IMR-90 (cell line): ENCODE measurements around the gene PXYLP1. TPM values are rescaled to one million over a fixed set of nuclear protein-coding genes. Genes with fewer than 3 reads are reported as not detected.

Experiments
- ATAC-seq: fragments of 200-7000 bp; cut with Tn5 transposase; 2 replicates; pipeline ENCODE4 v1.9.1; 2020; ENCODE audit warnings: low read depth, mild to moderate bottlenecking, moderate library complexity
- BruUV-seq: library from RNA; stranded (reverse); fragments of 400-500 nt; replicated peaks from 2 replicates; lab custom pipeline; 2021; lab: Mats Ljungman, UMichigan
- CTCF ChIA-PET: fragments of 300-600 bp; formaldehyde crosslinking; extraction: SDS; loops from one replicate; lab custom pipeline; 2021; ENCODE audit warnings: antibody characterized with exemption; lab: Yijun Ruan, JAX
- POLR2A ChIA-PET: fragments of 300-600 bp; sonication (Branson Sonifier 250); formaldehyde crosslinking; loops from one replicate; lab custom pipeline; 2022; ENCODE audit warnings: antibody characterized with exemption; ENCODE audit not compliant: unreplicated experiment; lab: Charles Lee
- DNase-seq: peaks from one replicate; pipeline ENCODE4 v3.0.0; 2013
- H2AFZ ChIP-seq: replicated peaks from 2 replicates; pipeline ENCODE3; 2013; ENCODE audit warnings: low read length, mild to moderate bottlenecking; ENCODE audit not compliant: poor library complexity
- H2AK5ac ChIP-seq: 2 replicates; pipeline ENCODE4 v1.6.1; 2013; ENCODE audit warnings: low read depth, low read length, inconsistent platforms
- H2AK9ac ChIP-seq: replicated peaks from 2 replicates; pipeline ENCODE3; 2013; ENCODE audit warnings: mild to moderate bottlenecking, low read depth, low read length, moderate library complexity; ENCODE audit not compliant: poor library complexity
- H2BK120ac ChIP-seq: 2 replicates; pipeline ENCODE4 v1.6.1; 2013; ENCODE audit warnings: low read depth, low read length, inconsistent platforms
- H2BK15ac ChIP-seq: 3 replicates; pipeline ENCODE4 v1.6.1; 2013; ENCODE audit warnings: low read depth, low read length, inconsistent platforms
- H2BK20ac ChIP-seq: 2 replicates; pipeline ENCODE4 v1.6.1; 2013; ENCODE audit warnings: low read depth, mild to moderate bottlenecking, inconsistent platforms, low read length, moderate library complexity
- H2BK5ac ChIP-seq: 2 replicates; pipeline ENCODE4 v1.6.1; 2013; ENCODE audit warnings: mild to moderate bottlenecking, low read depth, low read length, inconsistent platforms; ENCODE audit not compliant: poor library complexity, severe bottlenecking
- H3K14ac ChIP-seq: replicated peaks from 2 replicates; pipeline ENCODE4 v1.6.1; 2013; ENCODE audit warnings: low read depth, low read length, inconsistent platforms
- H3K18ac ChIP-seq: 2 replicates; pipeline ENCODE4 v1.6.1; 2013; ENCODE audit warnings: low read depth, low read length, control low read depth
- H3K23ac ChIP-seq: 2 replicates; pipeline ENCODE4 v1.6.1; 2013; ENCODE audit warnings: low read depth, low read length, inconsistent platforms
- H3K27ac ChIP-seq: 2 replicates; pipeline ENCODE4 v1.5.1; 2013; ENCODE audit warnings: mild to moderate bottlenecking, control low read depth, low read length; ENCODE audit not compliant: insufficient read depth
- H3K27me3 ChIP-seq: 2 replicates; pipeline ENCODE4 v1.6.1; 2013; ENCODE audit warnings: low read length; ENCODE audit not compliant: control insufficient read depth, insufficient read depth
- H3K36me3 ChIP-seq: 2 replicates; pipeline ENCODE4 v1.6.1; 2013; ENCODE audit warnings: low read length, mixed read lengths; ENCODE audit not compliant: control insufficient read depth, insufficient read depth
- H3K4ac ChIP-seq: 2 replicates; pipeline ENCODE4 v1.6.1; 2013; ENCODE audit warnings: low read depth, low read length, inconsistent platforms
- H3K4me1 ChIP-seq: 2 replicates; pipeline ENCODE4 v1.6.1; 2013; ENCODE audit warnings: low read length, mixed read lengths; ENCODE audit not compliant: control insufficient read depth, insufficient read depth
- H3K4me2 ChIP-seq: 2 replicates; pipeline ENCODE4 v1.6.1; 2013; ENCODE audit warnings: low read depth, mild to moderate bottlenecking, control low read depth, low read length, moderate library complexity
- H3K4me3 ChIP-seq: 2 replicates; pipeline ENCODE4 v1.5.1; 2013; ENCODE audit warnings: low read depth, mild to moderate bottlenecking, control low read depth, low read length, moderate library complexity; ENCODE audit not compliant: insufficient read depth
- H3K56ac ChIP-seq: 2 replicates; pipeline ENCODE4 v1.6.1; 2013; ENCODE audit warnings: low read length, inconsistent platforms; ENCODE audit not compliant: insufficient read depth; ENCODE audit errors: extremely low read depth
- H3K79me1 ChIP-seq, 2 experiments: 2 replicates each; pipeline ENCODE4 v1.6.1; 2013; ENCODE audit warnings: low read length in 2 of 2, inconsistent platforms in 1 of 2, low read depth in 1 of 2
- H3K9ac ChIP-seq: 2 replicates; pipeline ENCODE4 v1.6.1; 2013; ENCODE audit warnings: low read depth, low read length, control low read depth
- H3K9me1 ChIP-seq: 2 replicates; pipeline ENCODE4 v1.6.1; 2013; ENCODE audit warnings: low read length, inconsistent platforms; ENCODE audit not compliant: insufficient read depth
- H3K9me3 ChIP-seq: 2 replicates; pipeline ENCODE4 v1.6.1; 2013; ENCODE audit warnings: low read length; ENCODE audit not compliant: control insufficient read depth, insufficient read depth
- H4K20me1 ChIP-seq: 2 replicates; pipeline ENCODE4 v1.6.1; 2013; ENCODE audit warnings: low read length, inconsistent platforms; ENCODE audit not compliant: insufficient read depth
- H4K5ac ChIP-seq: 2 replicates; pipeline ENCODE4 v1.6.1; 2013; ENCODE audit warnings: mild to moderate bottlenecking, low read depth, low read length, control low read depth
- H4K8ac ChIP-seq, 2 experiments: 2 replicates each; pipeline ENCODE4 v1.6.1; 2013; ENCODE audit warnings: low read depth in 2 of 2, low read length in 2 of 2, control low read depth in 1 of 2, inconsistent platforms in 1 of 2
- H4K91ac ChIP-seq: 2 replicates; pipeline ENCODE4 v1.6.1; 2013; ENCODE audit warnings: low read depth, low read length, inconsistent platforms; ENCODE audit not compliant: insufficient read depth
- FOS ChIP-seq: fragments of 150-350 bp; IDR thresholded peaks from 2 replicates; pipeline ENCODE4 v1.6.1; 2016; ENCODE audit warnings: low read depth, low read length
- MAZ ChIP-seq: IDR thresholded peaks from 2 replicates; pipeline ENCODE4 v1.6.1; 2012; ENCODE audit warnings: low read depth, mild to moderate bottlenecking, low read length, improper control_type of control experiment, moderate library complexity, borderline replicate concordance
- MXI1 ChIP-seq: IDR thresholded peaks from 2 replicates; pipeline ENCODE4 v1.6.1; 2012; ENCODE audit warnings: low read depth, mild to moderate bottlenecking, low read length, moderate library complexity, borderline replicate concordance
- NFE2L2 ChIP-seq: fragments of 150-350 bp; IDR thresholded peaks from 2 replicates; pipeline ENCODE4 v1.6.1; 2016; ENCODE audit warnings: low read depth, mild to moderate bottlenecking, low read length
- POLR2A ChIP-seq: IDR thresholded peaks from 2 replicates; pipeline ENCODE4 v1.6.1; 2012; ENCODE audit warnings: mild to moderate bottlenecking, low read depth, low read length
- RCOR1 ChIP-seq: IDR thresholded peaks from 2 replicates; pipeline ENCODE4 v1.6.1; 2012; ENCODE audit warnings: mild to moderate bottlenecking, low read length, improper control_type of control experiment; ENCODE audit not compliant: insufficient replicate concordance
- RFX5 ChIP-seq: IDR thresholded peaks from 2 replicates; pipeline ENCODE4 v1.8.0; 2012; ENCODE audit warnings: low read depth, mild to moderate bottlenecking, low read length, moderate library complexity
- SMC3 ChIP-seq: fragments of 150-350 bp; IDR thresholded peaks from 2 replicates; pipeline ENCODE4 v1.6.1; 2016; ENCODE audit warnings: low read depth, mild to moderate bottlenecking, antibody characterized with exemption, low read length, moderate library complexity
- WGBS, 2 experiments: methylation state at CpG; one replicate each; pipeline versions ENCODE4 v1.1.5 to v1.1.7; 2013; ENCODE audit warnings: missing lambda C conversion rate in 2 of 2; ENCODE audit not compliant: insufficient read length in 1 of 2; ENCODE audit errors: extremely low coverage in 2 of 2; 5-methylcytosine and 5-hydroxymethylcytosine counted together
- dilution Hi-C: fragments of 300-500 bp; cut with HindIII; formaldehyde crosslinking; loops from one replicate; pipeline ENCODE4 v1.14.3; 2018; ENCODE audit warnings: low sequenced_read_pairs; ENCODE audit not compliant: unreplicated experiment
- in situ Hi-C: fragments of 300-500 bp; cut with MboI; formaldehyde crosslinking; loops from 3 replicates; pipeline ENCODE4 v1.14.3; 2019; ENCODE audit warnings: low sequenced_read_pairs, inconsistent platforms, mixed read lengths
- intact Hi-C: fragments of 100-400 bp; cut with micrococcal nuclease; formaldehyde crosslinking; loops from 2 replicates; pipeline ENCODE4 v1.10.0; 2022
- polyA plus RNA-seq, 3 experiments: library from polyadenylated mRNA; depleted of rRNA; stranded (reverse); fragments of >200 nt; gene quantifications; 2 replicates each; pipeline ENCODE4 v1.2.3, GENCODE V29; 2012; ENCODE audit warnings: low replicate concordance in 1 of 3
- total RNA-seq: library from RNA; depleted of rRNA; stranded (reverse); fragments of >200 nt; gene quantifications from 2 replicates; pipeline ENCODE4 v1.2.3, GENCODE V29; 2012

PXYLP1 gene
- total and polyA plus RNA-seq, 2 of the 4 experiments (the other 2 are of a cell fraction), result 11.7 to 15.6 TPM

DNA sequence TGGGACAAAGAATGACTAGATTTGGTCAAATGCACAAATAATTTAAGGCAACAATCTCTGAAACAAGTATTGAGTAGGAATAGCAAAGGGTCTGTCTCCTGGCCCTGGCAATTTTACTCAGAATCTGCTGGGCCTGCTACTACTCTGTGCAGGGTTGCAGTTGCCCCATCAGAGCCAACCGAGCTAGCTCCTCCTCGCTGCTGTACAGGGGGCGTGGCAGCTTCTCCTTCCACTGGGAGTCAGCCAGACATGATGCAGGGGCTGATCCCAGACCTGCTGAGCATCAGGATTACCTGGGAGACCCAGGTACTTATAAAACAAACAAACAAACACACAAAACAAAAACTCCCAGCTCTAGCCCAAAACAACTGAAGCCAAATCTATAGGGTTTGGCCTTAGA lies 30.5 kb upstream of the PXYLP1 start:
- no peak overlapping the region for H3K56ac ChIP-seq
- no peaks in the 10 kb centered on the region for H4K20me1 ChIP-seq
- no peak overlapping the region for H2AFZ ChIP-seq
- no peak overlapping the region for H4K8ac ChIP-seq
- H2BK15ac ChIP-seq, result no peak overlapping the region
- no peak overlapping the region for H2BK20ac ChIP-seq
- H3K27ac ChIP-seq, result no peak overlapping the region
- ChIA-PET CTCF (interaction anchor here (0.6 kb wide), 1 partner anchor 178 kb away, joined by 6 read pairs; no protein-coding TSS in a partner anchor), POLR2A (no interaction called here)
- H3K4me2 ChIP-seq, result no peak overlapping the region
- H2BK120ac ChIP-seq, result no peak overlapping the region
- BruUV-seq, result no TSS peak
- no peak overlapping the region for H3K9ac ChIP-seq
- H3K4me1 ChIP-seq, result no peaks in the 10 kb centered on the region
- dilution Hi-C loops (no loop called here), in situ Hi-C loops (no loop called here), intact Hi-C loops (no loop called here)
- H2BK5ac ChIP-seq, result no peak overlapping the region
- no peak overlapping the region for H2AK9ac ChIP-seq
- DNase-seq (no peak), ATAC-seq (no peak)
- no peaks in the 10 kb centered on the region for H3K9me1 ChIP-seq
- no peak overlapping the region for H4K5ac ChIP-seq
- H3K36me3 ChIP-seq, result no peaks in the 10 kb centered on the region
- H3K9me3 ChIP-seq, result no peaks in the 10 kb centered on the region
- TF ChIP-seq FOS, result no peak
- TF ChIP-seq RCOR1, result no peak
- TF ChIP-seq MAZ, result no peak
- TF ChIP-seq POLR2A, result no peak
- no peak for TF ChIP-seq SMC3
- TF ChIP-seq RFX5, result no peak
- no peak for TF ChIP-seq MXI1
- TF ChIP-seq NFE2L2, result no peak
- no peak overlapping the region for H3K18ac ChIP-seq
- no peak overlapping the region for H2AK5ac ChIP-seq
- no peak overlapping the region for H3K14ac ChIP-seq
- no peak overlapping the region for H3K4ac ChIP-seq
- H3K27me3 ChIP-seq, result peaks cover 16% of the 10 kb centered on the region
- WGBS, 2 experiments, result 19% methylated on average over 3 of the region's 3 CpGs; no CpG with 5 or more reads in 1 of the 2 experiments
- no peak overlapping the region for H3K23ac ChIP-seq
- no peaks in the 10 kb centered on the region for H3K79me1 ChIP-seq
- H3K4me3 ChIP-seq, result no peak overlapping the region
- H4K91ac ChIP-seq, result no peak overlapping the region
